ENCODE results near the gene RUNX1.

GRCh38 chr21:34864370-34865149, 184.5 kb downstream of the RUNX1 start:
- TF ChIP-seq PPARA (CRISPR knock-in tag; IDR thresholded peaks at IDR 0.05; ENCODE audit: borderline replicate concordance) (no peak), GLIS3 (CRISPR knock-in tag; IDR thresholded peaks at IDR 0.05) (no peak), RARB (CRISPR knock-in tag; IDR thresholded peaks at IDR 0.05) (no peak), ZFP3 (CRISPR knock-in tag; IDR thresholded peaks at IDR 0.05) (no peak), ZFP30 (CRISPR knock-in tag; IDR thresholded peaks at IDR 0.05) (no peak), ZNF8 (CRISPR knock-in tag; IDR thresholded peaks at IDR 0.05) (no peak), PATZ1 (CRISPR knock-in tag; IDR thresholded peaks at IDR 0.05; ENCODE audit: borderline replicate concordance) (no peak), CREB5 (CRISPR knock-in tag; IDR thresholded peaks at IDR 0.05; ENCODE audit: low read depth) (no peak), ZC3H10 (CRISPR knock-in tag; IDR thresholded peaks at IDR 0.05) (no peak), ARNTL (CRISPR knock-in tag; IDR thresholded peaks at IDR 0.05; ENCODE audit: borderline replicate concordance, low read depth) (no peak), ISL1 (CRISPR knock-in tag; IDR thresholded peaks at IDR 0.05) (no peak), SNAI2 (CRISPR knock-in tag; IDR thresholded peaks at IDR 0.05) (no peak), ESRRG (CRISPR knock-in tag; IDR thresholded peaks at IDR 0.05) (no peak), OSR1 (CRISPR knock-in tag; IDR thresholded peaks at IDR 0.05) (no peak)

Measured in SK-N-SH treated with all-trans-retinoic acid at 6 μM for 48 hours (cell line).